Osteocyte (in vitro differentiated cells): ENCODE data around the gene IMPACT. TPM values are rescaled to one million over a fixed set of nuclear protein-coding genes. Genes with fewer than 3 reads are reported as not detected.

Experiments
- DNase-seq: peaks from one replicate; pipeline ENCODE4 v3.0.0; 2021; ENCODE audit warnings: mixed read lengths; ENCODE audit not compliant: unreplicated experiment; ENCODE audit errors: extremely low spot score
- H3K27ac Mint-ChIP-seq: one replicate; pipeline ENCODE4 v1.8.0; 2021; ENCODE audit warnings: mild to moderate bottlenecking, mixed read lengths; ENCODE audit not compliant: unreplicated experiment
- H3K27me3 Mint-ChIP-seq: one replicate; pipeline ENCODE4 v1.8.0; 2021; ENCODE audit warnings: mixed read lengths; ENCODE audit not compliant: unreplicated experiment
- H3K36me3 Mint-ChIP-seq: one replicate; pipeline ENCODE4 v1.8.0; 2021; ENCODE audit warnings: mixed read lengths; ENCODE audit not compliant: unreplicated experiment
- H3K4me1 Mint-ChIP-seq: one replicate; pipeline ENCODE4 v1.8.0; 2021; ENCODE audit warnings: mixed read lengths; ENCODE audit not compliant: unreplicated experiment
- H3K4me3 Mint-ChIP-seq: one replicate; pipeline ENCODE4 v1.8.0; 2021; ENCODE audit warnings: mild to moderate bottlenecking, moderate library complexity, mixed read lengths; ENCODE audit not compliant: unreplicated experiment
- H3K9me3 Mint-ChIP-seq: one replicate; pipeline ENCODE4 v1.8.0; 2021; ENCODE audit warnings: mixed read lengths; ENCODE audit not compliant: unreplicated experiment
- CTCF ChIP-seq: fragments of 200-600 bp; sonication (generic); IDR thresholded peaks from 2 replicates; pipeline ENCODE4 v1.5.0; 2021; ENCODE audit warnings: antibody characterized with exemption, mild to moderate bottlenecking, moderate library complexity
- total RNA-seq: library from RNA; stranded (reverse); gene quantifications from 2 replicates; pipeline ENCODE4 v1.2.1, GENCODE V29; 2021

The IMPACT gene
- total RNA-seq, 1 donor from 2014 or later, result 53.0 TPM

GRCh38 chr18:24485681-24486080, 59.2 kb downstream of the IMPACT start:
- Mint-ChIP-seq H3K27me3 (peaks cover 34% of the 10 kb centered on the region), H3K4me3 (no peak overlapping the region), H3K9me3 (no peaks in the 10 kb centered on the region), H3K36me3 (no peaks in the 10 kb centered on the region), H3K4me1 (peaks cover 2% of the 10 kb centered on the region), H3K27ac (no peak overlapping the region)
- no peak for TF ChIP-seq CTCF
- DNase-seq, result no peak

- Mint-ChIP-seq H3K9me3 (no peaks in the 10 kb centered on the region), H3K27me3 (peaks cover 31% of the 10 kb centered on the region), H3K27ac (no peak overlapping the region), H3K4me3 (no peak overlapping the region), H3K36me3 (no peaks in the 10 kb centered on the region), H3K4me1 (peaks cover 3% of the 10 kb centered on the region)
- TF ChIP-seq CTCF, result no peak
- DNase-seq, result no peak
Observed at GRCh38 chr18:24486684-24487083, 60.2 kb downstream of the IMPACT start.

GRCh38 chr18:24488824-24489493, 62.5 kb downstream of the IMPACT start:
- peak; percentile 77 for TF ChIP-seq CTCF
- Mint-ChIP-seq H3K4me3 (no peak overlapping the region), H3K9me3 (peaks cover 6% of the 10 kb centered on the region), H3K4me1 (peaks cover 12% of the 10 kb centered on the region), H3K27ac (no peak overlapping the region), H3K36me3 (no peaks in the 10 kb centered on the region), H3K27me3 (peaks cover 22% of the 10 kb centered on the region)
- no peak for DNase-seq

GRCh38 chr18:24490539-24490938, 64.1 kb downstream of the IMPACT start:
- no peak overlapping the region for H3K27ac Mint-ChIP-seq

More at GRCh38 chr18:24490539-24490938, 64.1 kb downstream of the IMPACT start:
- Mint-ChIP-seq H3K36me3 (no peaks in the 10 kb centered on the region), H3K9me3 (peaks cover 9% of the 10 kb centered on the region), H3K27me3 (peaks cover 17% of the 10 kb centered on the region), H3K4me1 (peaks cover 12% of the 10 kb centered on the region), H3K4me3 (no peak overlapping the region)
- no peak for DNase-seq
- TF ChIP-seq CTCF, result no peak
